Activated CD4-positive, alpha-beta T cell treated with anti-CD3 and anti-CD28 coated beads, Interleukin-2, amount 10 ng/mL, durations not matched to agents 24 days and 14 days (primary cell): ENCODE measurements around the gene SPINK4. TPM values are rescaled to one million over a fixed set of nuclear protein-coding genes. Genes with fewer than 3 reads are reported as not detected.
A peak's percentile ranks its signal among the peaks of the same experiment; 100 is the strongest.

ENCODE experiments used
- DNase-seq: peaks from one replicate; pipeline ENCODE4 v3.0.0; 2022
- H3K27ac Mint-ChIP-seq: one replicate; pipeline ENCODE4 v1.8.0; 2022; ENCODE audit warnings: mild to moderate bottlenecking, mixed read lengths
- H3K27me3 Mint-ChIP-seq: one replicate; pipeline ENCODE4 v1.8.0; 2022; ENCODE audit warnings: mixed read lengths
- H3K36me3 Mint-ChIP-seq: one replicate; pipeline ENCODE4 v1.8.0; 2022; ENCODE audit warnings: low read depth, mild to moderate bottlenecking, mixed read lengths
- H3K4me1 Mint-ChIP-seq: one replicate; pipeline ENCODE4 v1.8.0; 2021; ENCODE audit warnings: mixed read lengths
- H3K4me3 Mint-ChIP-seq: one replicate; pipeline ENCODE4 v1.8.0; 2022; ENCODE audit warnings: mild to moderate bottlenecking, moderate library complexity, mixed read lengths
- H3K9me3 Mint-ChIP-seq: one replicate; pipeline ENCODE4 v1.8.0; 2021; ENCODE audit warnings: mixed read lengths
- intact Hi-C: fragments of 100-400 bp; cut with micrococcal nuclease; formaldehyde crosslinking; loops from one replicate; pipeline ENCODE4 v1.15.1; 2023
- total RNA-seq: library from RNA; stranded (reverse); gene quantifications from 2 replicates; pipeline ENCODE4 v1.2.3, GENCODE V29; 2022

SPINK4 gene
- total RNA-seq, 1 donor from 2014 or later = not detected

DNA sequence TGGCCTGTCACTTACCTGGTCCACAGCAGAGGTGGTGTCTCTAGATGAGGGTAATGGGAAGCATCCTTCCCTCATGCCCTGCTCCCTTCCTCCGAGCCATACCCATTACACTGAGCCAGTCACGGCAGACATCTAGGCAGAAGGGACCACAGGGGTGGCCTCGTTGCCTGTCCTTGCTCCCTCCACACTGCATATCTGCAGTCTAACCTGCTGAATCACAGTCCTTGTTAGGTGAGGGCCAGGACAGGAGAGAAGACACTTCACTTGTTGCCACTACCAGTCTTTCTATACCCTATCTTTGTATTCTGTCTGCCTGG, 18.4 kb upstream of the SPINK4 start:
- no peak overlapping the region for H3K4me3 Mint-ChIP-seq
- intact Hi-C loops = no loop called here
- no peak for DNase-seq
- H3K27me3 Mint-ChIP-seq = peaks cover 15% of the 10 kb centered on the region
- no peaks in the 10 kb centered on the region for H3K36me3 Mint-ChIP-seq
- H3K4me1 Mint-ChIP-seq = peaks cover 20% of the 10 kb centered on the region
- no peak overlapping the region for H3K27ac Mint-ChIP-seq
- no peaks in the 10 kb centered on the region for H3K9me3 Mint-ChIP-seq

DNA sequence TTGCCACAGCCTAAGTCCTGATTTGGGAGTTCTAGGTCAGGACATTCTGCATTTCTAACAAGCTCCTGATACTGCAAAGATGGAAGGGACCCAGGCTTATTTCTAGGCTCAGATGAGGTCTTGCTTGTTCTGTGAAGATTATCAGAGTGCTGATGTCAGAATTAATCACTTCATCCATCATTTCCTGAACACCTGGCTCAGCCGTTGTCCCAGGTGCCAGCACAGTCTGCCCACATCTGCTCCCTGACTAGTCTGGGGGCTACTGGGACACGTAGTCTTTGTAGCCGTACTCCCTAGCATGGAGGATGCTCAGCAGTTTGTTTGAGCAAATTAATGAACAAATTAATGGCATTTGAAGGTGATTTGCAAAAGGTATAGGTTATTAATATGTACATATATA, 17.9 kb upstream of the SPINK4 start:
- Mint-ChIP-seq H3K9me3 (no peaks in the 10 kb centered on the region), H3K36me3 (no peaks in the 10 kb centered on the region), H3K27ac (no peak overlapping the region), H3K4me3 (no peak overlapping the region), H3K4me1 (peaks cover 23% of the 10 kb centered on the region), H3K27me3 (peaks cover 15% of the 10 kb centered on the region)
- no peak for DNase-seq
- intact Hi-C loops = no loop called here

DNA sequence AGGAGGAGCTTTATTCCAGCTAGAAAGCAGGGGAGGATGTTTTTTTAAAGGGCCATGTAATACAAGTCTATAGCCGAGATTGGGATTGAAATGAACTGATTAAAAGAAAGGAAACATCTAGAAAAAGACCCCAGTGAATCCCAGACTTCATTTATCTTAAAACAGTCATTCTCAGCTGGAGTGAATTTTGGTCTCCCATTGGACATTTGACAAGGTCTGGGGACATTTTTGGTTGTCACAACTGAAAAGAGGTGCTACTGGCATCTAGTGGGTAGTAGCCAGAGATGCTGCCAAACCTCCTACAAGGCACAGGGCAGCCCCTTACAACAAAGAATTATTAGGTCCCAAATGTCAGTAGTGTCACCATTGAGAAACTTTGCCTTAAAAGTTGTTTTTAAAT, 16.3 kb upstream of the SPINK4 start:
- H3K4me3 Mint-ChIP-seq = no peak overlapping the region
- no peak overlapping the region for H3K27ac Mint-ChIP-seq
- H3K9me3 Mint-ChIP-seq = no peaks in the 10 kb centered on the region
- H3K4me1 Mint-ChIP-seq = peaks cover 23% of the 10 kb centered on the region
- intact Hi-C loops = no loop called here
- no peak for DNase-seq
- peaks cover 4% of the 10 kb centered on the region for H3K27me3 Mint-ChIP-seq
- no peaks in the 10 kb centered on the region for H3K36me3 Mint-ChIP-seq

DNA sequence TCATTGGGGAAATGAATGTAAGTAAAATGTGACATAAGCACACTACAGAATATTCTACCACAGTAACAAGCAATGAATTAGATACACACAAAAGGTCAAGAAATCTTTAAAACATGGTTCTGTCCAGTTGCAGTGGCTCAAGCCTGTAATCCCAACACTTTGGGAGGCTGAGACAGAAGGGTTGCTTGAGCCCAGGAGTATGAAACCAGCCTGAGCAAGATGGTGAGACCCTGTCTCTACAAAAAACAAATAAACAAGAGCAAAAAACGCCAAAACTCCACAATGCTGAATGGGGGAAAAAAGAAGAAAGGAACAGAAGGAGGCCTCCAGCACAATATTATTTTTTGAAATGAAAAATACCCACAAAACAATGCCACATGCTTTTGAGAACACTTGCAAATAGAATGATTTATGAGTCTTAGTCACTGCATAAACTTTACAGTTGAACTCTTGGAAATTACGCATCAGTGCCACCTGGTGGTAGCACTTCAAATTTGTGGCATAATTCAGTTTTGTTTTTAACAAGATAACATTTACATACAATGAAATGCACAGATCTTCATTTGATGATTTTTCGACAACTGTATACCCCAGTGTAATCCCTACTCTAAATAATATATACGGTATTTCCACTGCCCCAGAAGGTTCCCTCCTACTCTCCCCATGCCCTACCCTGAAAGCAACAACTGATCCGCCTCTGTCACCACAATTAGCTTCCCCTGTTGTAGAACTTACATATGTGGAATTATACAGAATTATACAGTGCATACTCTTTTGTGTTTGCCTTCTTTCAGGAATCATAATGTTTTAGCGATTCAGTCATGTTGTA, 14.4 kb upstream of the SPINK4 start:
- H3K4me1 Mint-ChIP-seq = peaks cover 23% of the 10 kb centered on the region
- intact Hi-C loops = loop anchor here (1.0 to 5.0 kb wide), 3 partner anchors 38 to 144 kb away; partner anchors contain the start of gene B4GALT1

DNA sequence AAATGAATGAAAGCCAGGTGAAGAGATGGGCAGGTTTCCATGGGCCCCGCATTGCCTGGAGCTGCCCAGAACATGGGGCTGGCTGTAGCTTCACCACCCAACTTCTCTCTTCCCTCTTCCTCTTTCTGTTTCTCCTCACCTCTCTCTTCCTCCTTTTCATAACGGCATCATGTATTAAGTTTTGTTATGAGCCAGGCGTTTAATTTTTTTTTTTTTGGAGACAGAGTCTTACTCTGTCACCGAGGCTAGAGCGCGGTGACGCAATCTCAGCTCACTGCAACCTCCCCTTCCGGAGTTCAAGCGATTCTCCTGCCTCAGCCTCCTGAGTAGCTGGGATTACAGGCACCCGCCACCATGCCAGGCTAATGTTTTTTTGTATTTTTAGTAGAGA, 13.0 kb upstream of the SPINK4 start:
- H3K4me3 Mint-ChIP-seq = no peak overlapping the region
- peaks cover 4% of the 10 kb centered on the region for H3K27me3 Mint-ChIP-seq
- no peaks in the 10 kb centered on the region for H3K36me3 Mint-ChIP-seq
- no peak for DNase-seq
- H3K9me3 Mint-ChIP-seq = no peaks in the 10 kb centered on the region
- peaks cover 17% of the 10 kb centered on the region for H3K4me1 Mint-ChIP-seq
- no peak overlapping the region for H3K27ac Mint-ChIP-seq
- intact Hi-C loops = loop anchor here (5.0 kb wide), 1 partner anchor 40 kb away; no protein-coding TSS in a partner anchor

More for the DNA sequence above, 14.4 kb upstream of the SPINK4 start:
- no peaks in the 10 kb centered on the region for H3K9me3 Mint-ChIP-seq
- H3K36me3 Mint-ChIP-seq = no peaks in the 10 kb centered on the region
- DNase-seq = peak; percentile 92
- peak overlapping the region; percentile 0 for H3K27ac Mint-ChIP-seq
- H3K4me3 Mint-ChIP-seq = no peak overlapping the region
- peaks cover 3% of the 10 kb centered on the region for H3K27me3 Mint-ChIP-seq

DNA sequence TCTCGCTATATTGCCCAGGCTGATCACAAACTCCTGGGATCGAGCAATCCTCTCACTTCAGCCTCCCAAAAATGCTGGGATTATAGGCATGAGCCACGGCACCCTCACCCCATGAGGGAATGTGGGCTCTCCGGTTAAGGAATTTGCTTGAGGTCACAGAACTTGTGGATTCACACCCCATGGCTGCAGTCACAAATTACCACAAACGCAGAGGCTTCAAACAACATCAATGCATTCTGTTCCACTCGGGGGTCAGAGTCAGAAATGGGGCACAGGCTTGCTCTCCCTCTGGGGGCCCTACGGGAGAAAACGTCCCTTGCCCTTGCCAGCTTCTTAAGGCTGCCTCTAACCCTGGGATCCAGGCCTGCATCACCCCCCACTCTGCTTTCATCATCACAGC, 12.2 kb upstream of the SPINK4 start:
- no peak overlapping the region for H3K27ac Mint-ChIP-seq
- H3K36me3 Mint-ChIP-seq = no peaks in the 10 kb centered on the region
- intact Hi-C loops = loop anchor here (5.0 kb wide), 1 partner anchor 40 kb away; no protein-coding TSS in a partner anchor
- H3K27me3 Mint-ChIP-seq = peaks cover 4% of the 10 kb centered on the region
- H3K4me1 Mint-ChIP-seq = peaks cover 17% of the 10 kb centered on the region
- no peaks in the 10 kb centered on the region for H3K9me3 Mint-ChIP-seq
- no peak overlapping the region for H3K4me3 Mint-ChIP-seq
- no peak for DNase-seq

DNA sequence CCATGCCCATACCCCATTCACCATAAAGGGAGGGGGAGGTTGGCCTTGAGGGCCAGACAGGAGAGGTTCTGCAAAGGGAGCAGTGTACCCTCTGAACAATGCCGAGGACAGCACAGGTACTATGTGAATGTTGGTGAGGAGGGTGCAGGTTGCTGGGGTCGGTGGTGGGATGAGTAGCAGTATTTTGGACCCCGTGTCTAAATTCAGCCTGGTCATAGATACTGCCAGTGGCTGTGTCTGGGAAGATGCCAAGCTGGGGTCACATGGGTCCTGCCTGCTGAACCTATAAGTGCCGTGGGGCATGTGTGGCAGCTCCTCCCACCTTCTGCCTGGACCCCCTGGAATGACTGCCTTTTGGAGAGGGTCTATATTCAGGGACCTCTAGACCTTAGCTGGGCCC, 11.4 kb upstream of the SPINK4 start:
- H3K27me3 Mint-ChIP-seq = peaks cover 5% of the 10 kb centered on the region
- intact Hi-C loops = loop anchor here (5.0 kb wide), 1 partner anchor 41 kb away; no protein-coding TSS in a partner anchor
- no peak for DNase-seq
- peaks cover 13% of the 10 kb centered on the region for H3K4me1 Mint-ChIP-seq
- H3K4me3 Mint-ChIP-seq = no peak overlapping the region
- H3K9me3 Mint-ChIP-seq = no peaks in the 10 kb centered on the region
- H3K36me3 Mint-ChIP-seq = no peaks in the 10 kb centered on the region
- no peak overlapping the region for H3K27ac Mint-ChIP-seq

DNA sequence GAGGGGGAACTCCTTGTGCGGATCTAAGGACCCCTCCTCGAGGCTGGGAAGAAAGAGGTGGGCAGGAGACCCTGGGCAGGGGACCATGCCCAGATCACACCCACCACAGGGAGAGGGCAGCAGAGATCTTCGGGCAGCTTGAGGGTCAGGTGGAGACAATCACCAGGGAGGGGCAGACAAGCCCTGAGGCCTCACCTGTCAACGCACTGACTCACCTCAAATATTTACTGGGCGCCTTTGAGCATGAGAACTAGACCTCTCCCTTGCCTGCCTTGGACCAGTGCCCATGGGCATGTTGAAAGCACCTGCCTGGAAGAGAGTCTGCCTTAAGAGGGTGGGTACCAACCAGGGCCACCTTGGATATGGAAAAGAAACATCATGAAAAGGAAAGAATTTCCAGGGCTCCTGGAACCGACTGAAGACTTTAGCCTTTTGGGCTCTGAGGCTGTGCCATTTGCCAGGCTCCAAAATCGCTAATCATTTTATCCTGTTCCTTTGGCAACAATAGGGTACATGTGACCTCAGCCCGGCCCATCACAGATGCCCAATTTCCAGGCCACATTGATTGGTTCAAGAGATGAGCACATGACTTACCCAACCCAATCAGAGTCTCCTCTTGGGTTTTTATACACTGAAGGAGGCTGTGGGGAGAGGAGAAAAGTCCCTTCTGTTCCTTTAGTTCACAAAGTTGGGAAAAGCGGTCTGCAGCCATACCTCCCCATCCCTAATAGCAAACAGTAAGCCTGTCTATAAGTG, 10.4 kb upstream of the SPINK4 start:
- intact Hi-C loops = loop anchor here (5.0 kb wide), 1 partner anchor 42 kb away; no protein-coding TSS in a partner anchor
- Mint-ChIP-seq H3K36me3 (no peaks in the 10 kb centered on the region), H3K27me3 (peaks cover 5% of the 10 kb centered on the region), H3K4me3 (no peak overlapping the region), H3K9me3 (no peaks in the 10 kb centered on the region), H3K27ac (no peak overlapping the region), H3K4me1 (peaks cover 13% of the 10 kb centered on the region)
- DNase-seq = no peak

DNA sequence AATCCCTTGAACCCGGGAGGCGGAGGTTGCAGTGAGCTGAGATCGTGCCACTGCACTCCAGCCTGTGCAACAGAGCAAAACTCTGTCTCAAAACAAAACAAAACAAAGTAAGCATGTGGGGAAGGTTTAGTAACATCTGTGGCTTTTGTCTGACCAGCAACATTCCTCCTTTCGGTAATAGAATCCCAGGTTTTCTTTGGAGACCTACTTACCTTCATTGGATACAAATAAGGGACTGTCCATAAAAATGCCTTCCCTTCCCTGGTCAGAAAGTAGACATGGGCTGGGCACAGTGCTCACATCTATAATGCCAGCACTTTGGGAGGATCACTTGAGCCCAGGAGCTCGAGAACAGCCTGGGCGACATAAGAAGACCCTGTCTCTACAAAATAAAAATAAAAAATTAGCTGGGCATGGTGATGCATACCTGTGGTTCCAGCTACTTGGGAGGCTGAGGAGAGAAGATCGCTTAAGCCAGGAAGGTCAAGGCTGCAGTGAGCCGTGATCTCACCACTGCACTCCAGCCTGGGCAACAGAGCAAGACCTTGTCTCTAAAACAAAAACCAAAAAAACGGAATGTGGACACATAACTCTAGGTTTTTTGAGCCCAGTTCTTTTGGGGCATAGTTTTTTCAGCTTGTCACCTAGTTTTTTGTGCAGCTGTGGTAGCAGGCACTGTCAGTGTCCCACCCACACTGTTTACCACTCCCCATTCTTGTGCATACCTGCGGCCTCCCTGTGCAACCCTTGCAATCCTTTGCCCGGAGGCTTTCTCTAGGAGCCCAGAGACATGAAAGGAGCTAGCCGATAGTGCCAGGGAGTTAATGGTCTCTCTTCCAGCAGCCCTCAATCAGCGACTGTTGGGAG, 9.0 kb upstream of the SPINK4 start:
- Mint-ChIP-seq H3K27ac (no peak overlapping the region), H3K4me3 (no peak overlapping the region), H3K27me3 (peaks cover 7% of the 10 kb centered on the region), H3K4me1 (peaks cover 3% of the 10 kb centered on the region), H3K9me3 (no peaks in the 10 kb centered on the region), H3K36me3 (no peaks in the 10 kb centered on the region)
- intact Hi-C loops = no loop called here
- no peak for DNase-seq

DNA sequence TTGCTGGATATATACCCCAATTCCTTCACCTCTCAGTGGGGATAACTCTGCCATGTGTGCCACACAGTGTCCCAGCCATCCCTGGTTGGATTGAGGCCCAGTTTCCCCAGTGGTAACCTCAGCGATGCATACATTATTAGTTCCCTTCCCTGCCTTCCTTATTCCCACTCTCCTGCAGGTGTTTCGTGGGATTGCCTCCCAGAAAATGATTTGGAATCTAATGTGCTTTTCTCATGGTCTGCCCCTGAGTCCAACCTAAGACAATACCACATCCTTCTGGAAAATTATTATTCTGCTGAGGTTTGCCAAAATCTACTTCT, 8.4 kb upstream of the SPINK4 start:
- no peak overlapping the region for H3K4me3 Mint-ChIP-seq
- intact Hi-C loops = no loop called here
- peaks cover 3% of the 10 kb centered on the region for H3K4me1 Mint-ChIP-seq

DNA sequence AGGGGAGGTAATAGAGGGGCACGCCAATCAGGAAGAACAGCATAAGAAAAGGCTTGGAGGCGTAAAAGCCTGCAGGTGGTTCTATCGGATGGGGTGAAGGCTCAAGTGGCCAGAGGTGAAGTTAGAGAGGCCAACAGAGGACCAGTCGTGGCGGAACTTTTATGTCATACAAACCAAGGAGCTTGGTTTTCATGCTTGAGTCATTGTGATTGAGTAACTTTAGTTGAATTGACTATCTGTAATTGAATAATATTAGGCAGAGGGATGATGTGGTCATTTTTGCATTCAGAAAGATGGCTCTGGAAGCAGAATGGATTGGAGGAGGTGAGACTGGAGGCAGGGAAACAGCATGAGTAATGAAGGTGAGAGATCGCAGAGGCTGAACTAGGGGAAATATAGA, 7.2 kb upstream of the SPINK4 start:
- Mint-ChIP-seq H3K4me1 (no peaks in the 10 kb centered on the region), H3K36me3 (no peaks in the 10 kb centered on the region), H3K27ac (no peak overlapping the region), H3K27me3 (peaks cover 7% of the 10 kb centered on the region), H3K4me3 (no peak overlapping the region), H3K9me3 (no peaks in the 10 kb centered on the region)
- intact Hi-C loops = no loop called here
- DNase-seq = no peak

More for the DNA sequence above, 8.4 kb upstream of the SPINK4 start:
- no peak overlapping the region for H3K27ac Mint-ChIP-seq
- no peak for DNase-seq
- no peaks in the 10 kb centered on the region for H3K36me3 Mint-ChIP-seq
- H3K27me3 Mint-ChIP-seq = peaks cover 7% of the 10 kb centered on the region
- H3K9me3 Mint-ChIP-seq = no peaks in the 10 kb centered on the region

DNA sequence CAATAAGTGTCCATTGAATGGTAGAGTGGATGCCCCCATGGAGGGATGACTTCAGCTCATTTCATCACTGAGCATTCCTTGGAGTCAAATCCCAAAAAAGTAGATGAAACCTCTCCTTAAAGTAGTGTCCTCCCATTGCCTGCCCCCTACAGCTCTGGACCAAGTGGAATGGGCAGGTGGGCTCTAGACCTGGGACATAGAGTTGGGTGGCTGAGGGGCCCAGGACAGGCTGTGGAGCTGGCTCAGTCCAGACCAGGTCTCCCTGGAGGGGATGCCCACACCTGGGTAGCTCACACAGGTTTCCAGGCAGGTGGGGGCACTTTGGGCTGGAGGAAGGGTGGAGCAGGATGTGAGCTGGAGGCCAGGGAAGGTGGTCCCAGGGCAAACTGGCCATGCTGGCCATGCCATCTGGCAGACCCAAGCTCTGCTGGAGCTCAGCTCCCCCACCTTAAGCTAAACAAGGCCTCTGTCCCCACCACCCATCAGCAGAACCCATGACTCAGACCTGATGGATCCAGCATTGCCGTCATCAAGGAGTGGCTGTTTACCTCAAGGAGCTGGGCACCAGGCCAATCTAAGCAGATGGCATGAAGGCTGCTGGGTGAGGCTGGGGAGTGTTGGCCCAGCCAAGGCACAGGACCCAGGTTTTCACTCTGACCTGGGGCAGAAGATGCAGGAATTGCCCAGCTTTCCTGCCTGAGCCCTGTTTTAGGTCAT, 6.2 kb upstream of the SPINK4 start:
- DNase-seq = no peak
- Mint-ChIP-seq H3K36me3 (no peaks in the 10 kb centered on the region), H3K4me3 (no peak overlapping the region), H3K4me1 (no peaks in the 10 kb centered on the region), H3K27me3 (peaks cover 7% of the 10 kb centered on the region), H3K27ac (no peak overlapping the region), H3K9me3 (no peaks in the 10 kb centered on the region)
- intact Hi-C loops = no loop called here
